GM12891 (cell line): ENCODE measurements around the gene AFF3.

Source experiments
- POLR2A ChIP-seq: IDR thresholded peaks from 2 replicates; pipeline ENCODE4 v1.6.1; 2011; ENCODE audit warnings: low read depth, low read length, control low read depth
- TAF1 ChIP-seq: IDR thresholded peaks from 2 replicates; pipeline ENCODE4 v1.6.1; 2011; ENCODE audit warnings: low read depth, low read length, control low read depth

DNA sequence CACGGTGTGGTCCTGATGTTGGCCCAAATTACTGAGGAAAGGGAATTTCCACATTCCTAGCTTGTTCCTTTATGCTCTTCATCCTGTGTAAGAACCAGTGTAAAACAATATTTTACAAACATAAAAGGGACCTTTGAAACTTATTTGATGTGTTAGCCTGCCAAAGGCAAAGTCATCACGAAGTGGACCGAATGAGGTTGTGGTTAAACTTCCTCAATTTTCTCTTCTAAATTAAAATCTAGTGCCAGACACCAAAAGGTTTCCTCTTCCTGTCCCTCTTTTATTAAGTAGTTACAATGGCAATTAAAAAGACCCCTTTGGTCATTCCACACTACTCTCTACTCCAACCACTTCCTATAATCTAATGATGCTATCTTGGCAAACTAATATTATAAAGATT lies 279.8 kb downstream of the AFF3 start:
- TF ChIP-seq POLR2A: no peak
- TF ChIP-seq TAF1: no peak
